ENCODE results near the gene DNAAF8.

The DNAAF8 gene

DNA sequence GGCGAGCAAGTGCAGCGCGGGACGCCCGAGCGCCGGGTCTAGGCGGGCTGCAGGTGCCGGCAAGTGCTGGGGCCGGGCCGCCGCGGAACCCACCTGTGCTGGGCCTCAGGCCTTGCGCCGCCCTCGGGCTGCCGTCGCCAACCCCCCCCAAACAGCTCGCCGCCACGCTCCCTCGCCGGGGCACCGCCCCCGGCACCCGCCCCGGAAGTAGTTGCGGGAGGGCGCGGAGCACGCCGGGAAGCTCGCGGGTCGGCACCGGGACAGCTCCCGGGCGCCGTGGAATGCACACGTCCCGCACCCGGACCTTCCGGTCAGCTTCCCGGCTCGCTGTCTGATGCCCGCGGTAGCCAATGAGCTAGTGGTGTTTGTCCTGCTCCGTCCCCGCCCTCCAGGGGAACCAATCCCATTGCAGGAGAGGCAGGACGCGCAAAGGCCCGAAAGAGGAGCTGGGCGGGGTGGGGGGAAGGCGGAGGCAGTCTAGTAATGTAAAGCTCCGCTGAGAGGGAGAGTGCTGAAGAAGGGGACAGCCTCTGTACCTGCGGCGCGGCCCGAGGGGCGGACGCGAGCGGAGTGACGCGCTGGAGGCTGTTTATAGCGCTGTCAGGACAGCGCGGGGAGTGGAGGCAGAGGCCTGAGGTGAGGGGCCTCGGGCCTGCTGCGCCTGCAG is at the start of gene DNAAF8, which contains the start of gene ANKS3:
DNAAF8 (plus strand) TSS at position 475 of the 667 bp plus-strand sequence. CDS start 1,978 bp downstream, outside the sequence.
ANKS3 (minus strand) TSS at position 209 of the 667 bp plus-strand sequence. CDS start 4,122 bp downstream, outside the sequence.
- peak; percentile 95 for DNase-seq

DNA sequence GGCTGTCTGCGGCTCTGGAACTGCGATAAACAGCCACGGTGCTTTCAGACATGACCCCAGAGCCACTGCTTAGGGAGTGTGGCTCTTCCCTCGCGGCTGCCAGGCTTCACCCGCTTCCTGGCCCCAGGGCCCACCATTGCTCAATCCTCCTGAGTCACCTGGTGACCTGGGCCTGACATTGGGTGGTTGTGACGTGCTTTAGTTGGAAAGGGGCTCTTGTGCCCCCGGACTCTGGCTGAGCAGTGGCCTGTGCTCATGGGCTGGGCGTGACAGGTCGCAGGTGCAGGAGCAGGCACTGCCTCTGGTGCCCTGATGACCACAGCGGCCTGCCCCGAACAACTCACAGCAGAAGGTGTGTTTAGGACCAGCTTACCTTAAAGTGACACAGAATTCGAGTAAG is 49.6 kb upstream of the DNAAF8 start:
- DNase-seq, result no peak

DNA sequence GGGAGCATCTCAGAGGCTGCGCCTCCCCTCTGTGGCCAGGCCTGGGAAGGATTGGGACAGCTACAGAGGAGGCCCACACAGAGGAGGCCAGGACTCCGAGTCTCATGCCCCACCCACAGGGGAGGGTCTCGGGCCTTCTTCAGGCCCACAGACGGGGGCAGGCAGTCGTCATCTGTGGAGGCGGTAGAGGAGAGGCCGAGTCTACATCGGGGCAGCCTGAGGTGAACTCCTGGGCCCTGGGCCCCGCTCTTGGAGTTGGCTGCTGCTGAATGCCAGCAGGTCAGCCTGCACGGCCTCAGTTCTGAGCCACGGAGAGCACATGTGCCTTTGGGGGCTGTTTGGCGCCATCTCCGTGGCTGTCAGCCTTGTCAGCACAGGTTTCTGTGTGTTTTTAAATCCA is 49.0 kb upstream of the DNAAF8 start:
- no peak for DNase-seq

DNA sequence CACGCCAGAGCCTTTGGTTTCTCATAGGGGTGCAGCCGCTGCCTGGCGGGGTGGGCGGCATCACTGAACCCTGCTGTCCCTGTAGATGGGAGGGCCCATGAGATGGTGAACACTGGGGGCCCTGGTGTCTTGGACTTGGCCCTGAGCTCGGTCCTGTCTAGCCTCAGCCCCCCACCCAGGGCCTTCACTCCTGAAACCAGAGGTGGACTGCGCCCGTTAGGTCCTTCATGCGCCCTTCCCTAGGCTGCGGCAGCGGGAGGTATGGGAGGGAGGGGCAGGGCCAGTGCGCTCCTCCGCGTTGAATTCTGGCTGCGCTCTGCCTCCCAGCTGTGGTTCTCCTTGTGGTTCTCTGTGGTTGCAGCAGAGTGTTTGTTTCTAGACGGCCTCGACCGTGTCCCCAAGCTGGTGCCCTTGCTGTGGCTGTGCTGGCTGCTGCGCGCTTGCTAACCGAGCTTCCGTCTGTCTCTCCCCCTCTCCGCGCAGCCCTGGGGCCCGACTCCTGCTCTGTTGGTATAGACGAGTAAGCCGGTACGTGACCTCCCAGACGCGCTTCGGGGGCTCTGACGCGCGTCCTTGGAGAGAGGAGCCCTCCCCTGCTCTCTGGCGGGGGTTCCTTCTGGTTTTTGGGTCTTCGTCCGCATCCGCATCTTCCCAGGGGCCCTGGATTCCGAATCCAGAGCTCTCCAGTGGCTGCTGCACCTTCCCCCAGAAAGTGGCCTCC is 48.4 kb upstream of the DNAAF8 start:
- DNase-seq, result no peak

DNA sequence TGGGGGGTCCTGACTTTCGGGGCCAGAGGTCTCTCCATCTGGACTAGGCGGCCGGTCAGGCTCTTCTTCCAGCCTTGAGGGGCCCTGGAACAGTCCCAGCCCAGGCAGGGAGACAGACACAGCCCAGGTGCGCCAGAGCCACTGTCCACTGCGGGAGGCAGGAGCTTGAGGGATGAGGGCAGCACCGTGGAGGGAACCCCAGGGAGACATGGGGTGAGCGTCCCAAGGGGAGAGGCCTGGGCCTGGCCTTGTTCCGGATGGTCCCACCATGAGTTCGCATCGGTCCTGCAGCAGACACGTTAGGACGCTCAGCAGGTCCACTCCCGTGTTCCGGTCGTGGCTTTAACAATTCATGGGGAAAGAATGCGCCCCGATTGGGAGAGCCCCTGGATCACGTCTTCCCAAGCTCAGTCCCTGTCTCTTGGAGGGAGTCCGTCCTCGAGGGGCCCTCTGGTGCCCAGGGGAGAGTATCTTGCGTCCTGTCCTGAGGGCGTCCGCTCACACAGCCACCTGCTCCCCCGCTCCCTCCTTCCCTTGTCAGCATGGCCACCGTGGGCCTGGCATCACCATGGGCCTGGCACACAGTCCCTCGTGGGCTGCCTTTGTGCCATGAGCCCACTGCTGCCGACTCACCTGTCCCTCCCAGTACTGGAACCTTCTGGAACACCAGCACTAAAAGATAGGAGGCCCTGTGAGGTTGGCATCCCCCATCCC is 47.7 kb upstream of the DNAAF8 start:
- no peak for DNase-seq

DNA sequence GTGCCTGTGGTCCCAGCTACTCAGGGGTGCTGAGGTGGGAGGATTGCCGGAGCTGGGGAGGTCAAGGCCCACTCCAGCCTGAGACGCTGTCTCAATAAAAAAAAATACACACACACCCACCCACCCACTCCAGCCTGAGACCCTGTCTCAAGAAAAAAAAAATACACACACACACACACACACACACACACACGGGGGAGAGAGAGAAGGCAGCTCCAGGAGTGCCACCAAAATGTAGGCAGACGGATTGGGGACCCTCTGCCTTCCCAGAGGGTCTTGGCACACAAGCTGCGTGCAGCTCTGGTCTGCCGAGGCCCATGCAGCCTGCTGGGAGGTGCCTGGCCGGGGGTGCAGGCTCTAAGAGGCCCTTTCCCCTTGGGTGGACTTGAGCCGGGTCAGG is 46.9 kb upstream of the DNAAF8 start:
- no peak for DNase-seq

DNA sequence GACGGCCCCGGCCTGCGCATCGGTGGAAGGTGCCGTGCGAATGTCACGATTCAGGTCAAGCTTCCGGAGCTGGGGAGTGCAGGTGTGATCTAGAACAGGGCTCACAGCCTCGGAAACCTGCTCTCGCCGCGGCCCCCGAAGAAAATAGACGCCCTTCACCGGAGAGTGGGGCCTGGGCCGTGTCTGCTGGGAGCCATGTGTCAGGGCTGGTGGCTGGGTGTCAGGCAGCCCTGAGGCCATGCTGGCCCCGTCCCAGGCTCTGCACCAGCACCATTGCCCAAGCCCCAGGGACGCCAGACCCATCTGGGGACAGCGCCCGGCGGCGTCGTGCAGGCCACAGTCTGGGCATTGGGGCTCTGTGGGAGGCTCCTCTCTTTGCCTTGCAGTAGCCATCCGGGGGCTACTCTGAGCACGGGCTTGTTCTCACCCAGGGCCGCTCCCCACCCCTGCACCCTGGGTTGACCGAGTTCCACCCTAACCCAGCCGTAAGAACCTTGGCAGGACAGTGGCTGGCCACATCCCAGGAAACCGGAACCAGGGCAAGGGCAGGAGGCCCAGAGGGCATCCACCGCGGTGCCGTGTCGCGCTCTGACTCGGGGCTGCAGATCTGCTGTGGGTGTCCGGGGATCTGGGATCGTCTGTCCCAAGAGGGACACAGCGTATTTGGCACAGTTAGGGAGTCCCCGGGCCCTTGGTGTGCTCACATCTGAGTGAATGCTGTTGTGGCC is 46.2 kb upstream of the DNAAF8 start:
- DNase-seq, result no peak

DNA sequence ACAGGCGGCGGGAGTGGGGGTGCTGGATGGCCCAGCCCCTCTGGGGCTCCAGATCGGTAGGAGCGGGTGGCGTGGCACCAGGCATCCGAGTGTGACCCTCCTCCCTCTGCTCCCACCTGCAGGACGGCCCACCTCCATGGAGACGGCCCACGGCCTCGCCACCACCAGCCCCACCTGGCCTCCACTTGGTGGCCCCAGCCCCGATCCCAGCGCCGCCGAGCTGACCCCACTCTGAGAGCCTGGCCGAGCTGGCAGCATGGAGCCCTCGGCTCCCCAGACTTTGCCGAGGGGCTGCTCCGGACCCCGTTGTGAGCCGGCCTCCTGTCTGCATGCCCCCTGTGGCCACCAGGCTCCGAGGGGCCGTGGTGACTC is 45.7 kb upstream of the DNAAF8 start:
- no peak for DNase-seq

DNA sequence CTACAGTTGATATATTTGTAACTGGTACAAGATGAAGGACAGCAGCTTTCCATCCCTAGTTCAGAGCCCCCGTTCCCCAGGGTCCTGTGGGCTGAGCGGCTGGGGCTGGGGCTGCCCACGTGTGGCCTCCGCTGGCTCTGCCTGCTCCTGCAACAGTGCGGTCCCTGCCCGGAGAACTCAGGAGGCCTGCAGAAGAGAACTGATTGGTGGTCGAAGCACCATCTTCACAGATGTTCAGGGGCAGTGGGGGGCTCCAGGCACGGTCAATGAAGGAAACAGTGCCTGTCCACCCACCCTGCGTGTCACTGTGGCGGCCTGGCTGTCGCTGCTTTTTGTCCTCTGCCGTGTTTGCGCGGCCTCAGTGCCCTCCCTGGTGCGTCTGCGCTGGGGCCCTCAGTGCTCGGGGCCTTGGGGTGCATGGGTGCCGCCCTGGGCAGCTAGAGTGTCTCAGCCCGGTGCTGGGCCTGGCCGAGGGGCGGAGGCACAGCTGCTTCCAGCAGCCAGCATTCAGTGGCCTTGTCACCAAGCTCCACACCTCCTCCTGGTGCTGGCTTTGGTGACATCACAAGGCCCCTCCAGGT is 45.2 kb upstream of the DNAAF8 start:
- DNase-seq, result no peak

DNA sequence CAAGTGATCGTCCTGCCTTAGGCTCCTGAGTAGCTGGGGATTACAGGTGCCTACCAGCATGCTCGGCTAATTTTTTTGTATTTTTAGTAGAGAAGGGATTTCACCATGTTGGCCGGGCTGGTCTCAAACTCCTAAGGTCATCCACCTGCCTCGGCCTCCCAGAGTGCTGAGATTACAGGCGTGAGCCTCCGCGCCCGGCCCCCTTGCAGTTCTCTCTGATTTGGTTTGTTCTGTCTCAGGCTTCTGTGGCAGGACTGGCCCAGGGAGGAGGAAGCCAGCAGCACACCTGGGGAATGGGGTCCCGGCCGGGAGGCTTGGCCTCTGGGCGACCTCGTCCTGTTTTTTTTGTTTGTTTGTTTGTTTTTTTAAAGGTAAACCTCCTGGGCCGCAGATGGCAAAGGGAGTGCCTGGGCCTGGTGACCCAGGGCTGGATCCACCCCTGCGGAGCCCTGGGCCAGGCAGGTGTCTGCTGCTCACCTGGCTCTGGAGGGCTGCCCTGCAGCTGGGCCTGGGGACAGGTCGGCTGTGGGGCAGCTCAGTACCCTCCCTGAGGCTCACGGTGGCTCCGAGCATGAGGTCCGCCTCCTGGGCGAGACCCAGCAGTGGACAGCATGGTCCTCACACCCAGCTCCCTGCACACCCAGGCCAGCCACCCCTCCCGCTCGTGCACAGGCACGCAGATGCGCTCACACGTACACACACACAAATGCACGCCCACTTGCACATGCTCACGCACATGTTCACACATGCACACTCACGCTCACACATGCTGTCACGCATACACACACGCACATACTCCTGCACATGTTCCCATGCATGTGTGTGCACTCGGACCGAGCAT is 44.3 kb upstream of the DNAAF8 start:
- DNase-seq, result no peak

DNA sequence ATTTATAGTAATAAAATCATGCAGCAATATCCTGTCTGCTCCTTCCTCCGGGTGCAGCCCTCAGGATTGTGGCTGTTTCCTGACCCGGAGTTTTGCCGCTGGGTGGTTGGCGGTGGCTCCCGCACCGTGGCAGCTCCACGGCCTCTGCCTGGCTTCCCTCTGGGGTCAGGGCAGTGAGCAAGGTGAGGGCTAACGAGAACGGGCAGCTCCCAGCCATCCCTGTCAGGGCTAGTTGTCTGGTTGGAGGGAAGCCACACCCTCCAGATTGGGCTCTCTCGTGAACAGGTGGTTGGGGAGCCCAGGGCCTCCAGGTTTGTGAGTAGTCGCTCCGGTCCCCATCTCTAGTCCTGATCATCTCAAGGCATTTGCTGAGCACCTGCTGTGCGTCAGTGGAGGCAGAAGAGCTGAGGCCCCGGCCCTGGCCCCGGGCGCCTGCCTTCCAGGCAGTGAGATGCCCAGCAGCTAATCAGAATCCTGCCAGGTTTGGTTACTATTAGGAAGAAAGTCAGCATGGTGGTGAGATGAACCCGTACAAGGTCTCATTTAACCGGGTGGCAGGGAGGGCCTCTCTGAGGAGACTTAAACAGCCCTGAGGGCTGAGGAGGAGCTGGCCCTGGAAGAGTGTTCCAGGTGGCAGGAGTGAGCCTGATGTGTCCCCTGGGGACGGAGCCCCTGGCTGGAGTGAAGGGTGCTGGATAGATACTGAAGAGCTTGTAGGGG is 43.2 kb upstream of the DNAAF8 start:
- no peak for DNase-seq

DNA sequence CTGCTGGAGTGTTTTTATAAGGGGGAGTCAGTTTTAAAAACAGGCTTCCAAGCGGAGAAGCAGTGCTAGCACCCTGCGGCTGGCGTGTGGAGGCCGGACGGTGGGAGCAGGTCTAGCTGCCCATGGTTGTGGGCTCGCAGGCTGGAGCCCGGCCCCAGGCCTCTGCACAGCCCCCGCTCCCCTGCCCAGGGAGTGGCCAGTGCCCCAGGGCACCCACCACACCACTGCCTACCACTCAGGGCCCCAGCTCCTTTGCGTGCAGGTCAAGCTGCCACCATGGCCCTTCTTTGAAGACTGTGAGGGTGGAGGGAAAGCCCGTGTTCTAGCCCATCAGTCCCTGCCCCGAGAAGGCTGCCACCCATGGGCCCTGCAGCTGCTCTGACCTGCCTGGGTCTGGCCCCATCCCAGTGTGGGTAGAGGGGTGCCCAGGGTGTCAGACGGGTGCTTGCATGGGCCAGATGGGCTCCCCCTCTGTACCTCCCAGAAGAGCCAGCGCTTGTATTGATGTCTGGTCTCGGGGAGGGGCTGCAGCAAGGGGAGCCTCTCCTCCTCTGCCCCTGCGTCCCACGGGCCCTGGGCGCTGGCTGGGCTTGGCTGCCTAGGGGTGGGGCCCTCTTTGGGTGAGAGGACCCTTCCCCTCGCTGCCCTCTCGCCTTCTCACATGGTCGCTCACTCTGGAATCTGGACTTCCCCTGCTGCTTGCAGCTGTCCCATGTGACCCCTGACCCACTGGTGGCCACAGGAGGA is 42.5 kb upstream of the DNAAF8 start:
- no peak for DNase-seq

DNA sequence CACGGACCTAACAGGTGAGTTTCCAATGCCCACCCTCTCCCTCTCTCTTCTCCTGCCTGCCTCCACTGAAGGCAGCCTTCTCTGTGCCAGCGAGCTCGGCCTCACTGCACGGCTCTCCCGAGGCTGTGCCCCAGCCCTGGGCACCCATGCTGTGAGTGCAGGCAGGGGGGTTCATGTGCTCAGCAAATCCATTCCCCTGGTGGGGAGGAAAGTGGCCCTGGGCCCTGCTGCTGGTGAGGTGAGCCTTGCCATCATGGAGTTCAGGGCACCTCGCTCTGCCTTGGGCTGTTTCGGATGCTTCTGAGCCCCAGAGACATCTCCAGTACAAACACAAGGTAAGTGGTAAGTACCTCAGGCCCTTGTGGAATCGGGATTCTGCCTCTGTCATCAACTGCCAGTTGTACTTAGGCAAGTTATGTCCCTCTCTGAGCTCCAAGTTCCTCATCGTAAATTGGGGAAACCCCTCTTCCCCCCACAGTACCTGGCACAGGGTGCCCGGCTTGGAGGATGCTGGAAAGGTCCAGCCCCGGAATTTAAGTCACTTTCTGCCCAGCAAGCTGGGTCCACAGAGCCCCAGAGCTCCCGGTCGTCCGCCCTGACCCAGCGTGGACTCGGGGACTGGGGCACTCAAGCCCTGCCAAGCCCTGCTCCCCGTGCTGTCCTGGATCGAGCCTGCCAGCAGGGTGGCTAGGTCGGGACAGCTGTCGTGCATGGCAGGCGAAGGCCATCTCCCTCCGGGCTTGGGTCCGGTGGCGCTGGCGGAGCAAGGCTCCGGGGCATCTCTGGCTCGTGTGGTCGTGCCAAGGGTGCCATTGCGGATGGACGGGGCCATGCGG is 41.7 kb upstream of the DNAAF8 start:
- peak; percentile 18 for DNase-seq

DNA sequence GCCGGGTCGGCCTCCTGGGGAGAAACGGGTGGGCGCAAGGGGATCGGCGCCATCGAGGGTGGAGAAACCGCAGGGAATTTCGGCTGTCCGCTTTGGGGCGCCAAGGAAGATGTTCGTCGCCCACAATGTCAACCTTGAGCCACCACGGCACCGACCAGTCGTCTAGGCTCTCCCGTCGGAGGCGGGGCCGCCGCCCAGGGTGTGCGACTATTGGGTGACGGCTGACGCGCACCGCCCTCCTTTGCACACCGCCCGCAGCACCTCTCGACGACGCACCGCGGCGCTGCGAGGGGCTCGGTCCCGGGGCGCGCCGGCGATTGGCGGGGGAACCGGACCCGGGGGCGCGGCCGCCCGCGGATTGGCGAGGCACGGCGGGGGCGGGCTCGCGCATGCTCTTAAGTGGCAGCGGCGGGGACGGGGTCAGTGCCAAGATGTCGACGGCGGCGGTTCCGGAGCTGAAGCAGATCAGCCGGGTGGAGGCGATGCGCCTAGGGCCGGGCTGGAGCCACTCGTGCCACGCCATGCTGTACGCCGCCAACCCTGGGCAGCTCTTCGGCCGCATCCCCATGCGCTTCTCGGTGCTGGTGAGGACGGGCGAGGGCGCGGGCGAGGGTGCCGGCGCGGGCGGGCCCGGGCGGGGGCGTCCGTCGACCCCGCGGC is 40.9 kb upstream of the DNAAF8 start, which contains the start of gene NUDT16L1:
NUDT16L1 (plus strand) TSS at position 267 of the 660 bp plus-strand sequence; CDS start at position 432, 165 bp downstream.
- peak; percentile 99 for DNase-seq

DNA sequence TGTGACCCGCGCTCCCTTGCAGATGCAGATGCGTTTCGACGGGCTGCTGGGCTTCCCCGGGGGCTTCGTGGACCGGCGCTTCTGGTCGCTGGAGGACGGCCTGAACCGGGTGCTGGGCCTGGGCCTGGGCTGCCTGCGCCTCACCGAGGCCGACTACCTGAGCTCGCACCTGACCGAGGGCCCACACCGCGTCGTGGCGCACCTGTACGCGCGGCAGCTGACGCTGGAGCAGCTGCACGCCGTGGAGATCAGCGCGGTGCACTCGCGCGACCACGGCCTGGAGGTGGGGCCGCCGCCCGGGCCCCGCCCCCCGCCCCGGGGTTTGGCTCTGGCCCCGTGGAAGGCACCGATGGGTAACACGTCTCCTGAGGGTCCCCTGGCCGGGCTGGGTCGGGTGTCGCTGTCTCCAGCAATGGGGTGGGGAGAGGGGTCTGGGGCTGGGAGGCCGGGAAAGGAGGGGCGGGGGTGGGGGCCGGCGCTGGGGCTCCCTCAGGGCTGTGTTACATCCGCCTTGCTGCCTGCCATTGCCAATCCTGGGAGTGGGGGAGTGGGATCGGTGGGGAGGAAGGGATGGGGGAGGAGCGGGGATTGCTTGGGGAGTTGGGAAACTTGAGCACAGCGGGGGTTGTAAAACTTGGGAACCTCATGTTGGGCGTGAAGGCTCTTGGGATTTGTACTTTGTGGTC is 40.2 kb upstream of the DNAAF8 start:
- peak; percentile 77 for DNase-seq

DNA sequence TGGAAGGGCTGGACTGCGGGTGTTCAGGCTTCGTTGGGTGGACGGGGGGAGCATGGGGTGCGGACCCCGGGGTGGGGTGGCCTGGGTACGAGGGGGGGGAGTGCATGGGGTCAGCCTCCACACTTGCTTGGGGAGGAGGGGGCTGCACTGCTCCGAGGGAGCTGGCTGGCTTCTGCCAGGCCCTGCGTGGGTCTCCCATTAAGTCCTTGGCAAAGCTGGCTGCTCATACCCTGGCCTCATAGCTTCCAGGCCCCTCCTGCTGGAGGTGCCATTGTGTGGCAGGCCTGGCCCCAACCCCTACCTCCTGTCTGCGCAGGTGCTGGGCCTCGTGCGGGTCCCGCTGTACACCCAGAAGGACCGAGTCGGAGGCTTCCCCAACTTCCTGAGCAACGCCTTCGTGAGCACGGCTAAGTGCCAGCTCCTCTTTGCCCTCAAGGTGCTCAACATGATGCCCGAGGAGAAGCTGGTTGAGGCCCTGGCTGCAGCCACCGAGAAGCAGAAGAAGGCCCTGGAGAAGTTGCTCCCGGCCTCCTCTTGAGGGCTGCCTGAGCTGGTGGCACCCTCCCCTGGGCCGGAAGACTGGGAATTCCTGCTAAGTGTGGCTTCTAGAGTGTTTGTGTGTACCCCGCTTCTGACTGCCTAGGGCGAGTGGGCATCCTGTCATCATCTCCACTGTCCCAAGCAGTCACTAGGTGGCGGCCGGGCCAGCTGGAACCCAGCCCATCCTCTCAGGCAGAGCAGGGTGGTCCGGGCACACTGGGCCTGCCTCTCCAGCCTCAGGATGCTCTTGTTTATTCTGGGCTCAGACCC is 39.5 kb upstream of the DNAAF8 start:
- no peak for DNase-seq

Measured in RPMI8226 (cell line).